Prostate gland (tissue), 2 donors: ENCODE data around the gene POLD3. TPM values are rescaled to one million over a fixed set of nuclear protein-coding genes. Genes with fewer than 3 reads are reported as not detected.

Experiments
- DNase-seq: peaks from one replicate; pipeline ENCODE4 v3.0.0-alpha.2; 2019; ENCODE audit warnings: low spot score
- H3K27ac ChIP-seq, 2 donors: fragments of 200-600 bp; sonication (generic); 2 replicates each; pipeline ENCODE4 v1.5.1; 2017 to 2019
- H3K27me3 ChIP-seq: fragments of 200-600 bp; sonication (generic); replicated peaks from 2 replicates; pipeline ENCODE4 v1.5.1; 2019; ENCODE audit not compliant: insufficient read depth
- H3K36me3 ChIP-seq, 2 donors: fragments of 200-600 bp; sonication (generic); 1 replicate in 1 of 2; 2 replicates in 1 of 2; pipeline versions ENCODE4 v1.5.1 to v1.8.1; 2017 to 2019
- H3K4me1 ChIP-seq: fragments of 200-600 bp; sonication (generic); replicated peaks from 2 replicates; pipeline ENCODE4 v1.5.1; 2019
- H3K4me3 ChIP-seq, 2 donors: fragments of 200-600 bp; sonication (generic); 2 replicates each; pipeline ENCODE4 v1.5.1; 2017 to 2019
- H3K9me3 ChIP-seq: fragments of 200-600 bp; sonication (generic); 2 replicates; pipeline ENCODE4 v1.5.1; 2017
- CTCF ChIP-seq, 4 experiments: fragments of 200-600 bp in 2 of 4; fragments of 450-650 bp in 2 of 4; sonication (generic) in 2 of 4; IDR thresholded peaks; 1 replicate in 3 of 4; 2 replicates in 1 of 4; pipeline ENCODE4 v1.5.1; 2016 to 2019; ENCODE audit warnings: antibody characterized with exemption in 4 of 4, mild to moderate bottlenecking in 2 of 4, moderate library complexity in 2 of 4
- POLR2A ChIP-seq: fragments of 450-650 bp; IDR thresholded peaks from one replicate; pipeline ENCODE4 v1.6.1; 2016; ENCODE audit warnings: antibody characterized with exemption, mild to moderate bottlenecking
- POLR2AphosphoS5 ChIP-seq: sonication (generic); formaldehyde crosslinking; IDR thresholded peaks from one replicate; pipeline ENCODE4 v1.6.1; 2017; ENCODE audit warnings: antibody characterized with exemption
- WGBS: methylation state at CpG from one replicate; pipeline ENCODE4 v1.1.5; 2018; 5-methylcytosine and 5-hydroxymethylcytosine counted together
- intact Hi-C: fragments of 100-400 bp; cut with DNase I; formaldehyde crosslinking; loops from one replicate; pipeline ENCODE4 v1.14.2; 2022
- total RNA-seq, 2 donors: library from RNA; depleted of rRNA; stranded (reverse); fragments of >200 nt; gene quantifications; one replicate each; pipeline ENCODE4 v1.1.0, GENCODE V29; 2016

Gene POLD3
- total RNA-seq, 2 donors from 2014 or later, result 9.0 to 11.8 TPM

- Histone ChIP-seq H3K27ac (no peak overlapping the region), H3K4me3 (no peak overlapping the region), H3K4me1 (no peaks in the 10 kb centered on the region), H3K27me3 (no peaks in the 10 kb centered on the region), H3K36me3 (peaks cover 0 to 9% of the 10 kb centered on the region in 2 donors), H3K9me3 (no peaks in the 10 kb centered on the region)
- intact Hi-C loops, result no loop called here
- no peak for TF ChIP-seq POLR2AphosphoS5
- no peak for TF ChIP-seq POLR2A
- TF ChIP-seq CTCF (IDR thresholded peaks at IDR 0.05), result no peak
- 93% methylated on average over 2 of the region's 2 CpGs for WGBS
- DNase-seq, result no peak
Observed at GRCh38 chr11:74620531-74620930, 28.1 kb downstream of the POLD3 start.

GRCh38 chr11:74626130-74626529, 33.7 kb downstream of the POLD3 start:
- WGBS, result 91% methylated on average over 4 of the region's 4 CpGs
- H3K36me3 ChIP-seq, result peaks cover 0 to 2% of the 10 kb centered on the region in 2 donors
- H3K27me3 ChIP-seq, result no peaks in the 10 kb centered on the region
- no peaks in the 10 kb centered on the region for H3K4me1 ChIP-seq
- H3K9me3 ChIP-seq, result no peaks in the 10 kb centered on the region
- no peak for TF ChIP-seq CTCF (IDR thresholded peaks at IDR 0.05)
- no peak for TF ChIP-seq POLR2A
- TF ChIP-seq POLR2AphosphoS5, result no peak
- no peak for DNase-seq
- no peak overlapping the region for H3K27ac ChIP-seq
- intact Hi-C loops, result no loop called here
- no peak overlapping the region for H3K4me3 ChIP-seq

GRCh38 chr11:74626604-74627003, 34.2 kb downstream of the POLD3 start:
- WGBS, result 94% methylated on average over 5 of the region's 5 CpGs
- no peak for TF ChIP-seq CTCF (IDR thresholded peaks at IDR 0.05)
- no peak for TF ChIP-seq POLR2AphosphoS5
- no peak for TF ChIP-seq POLR2A
- H3K4me1 ChIP-seq, result no peaks in the 10 kb centered on the region

GRCh38 chr11:74627381-74627780, 35.0 kb downstream of the POLD3 start:
- no peak overlapping the region for H3K27ac ChIP-seq
- H3K9me3 ChIP-seq, result no peaks in the 10 kb centered on the region
- no peak for DNase-seq
- H3K27me3 ChIP-seq, result no peaks in the 10 kb centered on the region
- TF ChIP-seq POLR2AphosphoS5 (no peak), CTCF (IDR thresholded peaks at IDR 0.05) (no peak), POLR2A (no peak)
- no peaks in the 10 kb centered on the region for H3K36me3 ChIP-seq
- no peaks in the 10 kb centered on the region for H3K4me1 ChIP-seq
- H3K4me3 ChIP-seq, result no peak overlapping the region
- intact Hi-C loops, result no loop called here
- WGBS, result 89% methylated on average over 3 of the region's 3 CpGs

More at GRCh38 chr11:74626604-74627003, 34.2 kb downstream of the POLD3 start:
- intact Hi-C loops, result no loop called here
- DNase-seq, result no peak
- H3K9me3 ChIP-seq, result no peaks in the 10 kb centered on the region
- no peaks in the 10 kb centered on the region for H3K27me3 ChIP-seq
- H3K4me3 ChIP-seq, result no peak overlapping the region
- no peaks in the 10 kb centered on the region for H3K36me3 ChIP-seq
- no peak overlapping the region for H3K27ac ChIP-seq

- no peaks in the 10 kb centered on the region for H3K9me3 ChIP-seq
- intact Hi-C loops, result loop anchor here (5.0 kb wide), 1 partner anchor 97 kb away; no protein-coding TSS in a partner anchor
- no peak overlapping the region for H3K27ac ChIP-seq
- no peaks in the 10 kb centered on the region for H3K4me1 ChIP-seq
- WGBS, result 70% methylated on average over 2 of the region's 2 CpGs
- no peaks in the 10 kb centered on the region for H3K27me3 ChIP-seq
- no peak for DNase-seq
- no peak overlapping the region for H3K4me3 ChIP-seq
- H3K36me3 ChIP-seq, result no peaks in the 10 kb centered on the region
- TF ChIP-seq POLR2AphosphoS5, result no peak
- no peak for TF ChIP-seq POLR2A
- no peak for TF ChIP-seq CTCF (IDR thresholded peaks at IDR 0.05)
Observed at GRCh38 chr11:74630043-74630442, 37.7 kb downstream of the POLD3 start.
